GM12891 (cell line): Measurements from ENCODE around the gene PRR14.

Experiments
- POLR2A ChIP-seq: IDR thresholded peaks from 2 replicates; pipeline ENCODE4 v1.6.1; 2011; ENCODE audit warnings: low read depth, low read length, control low read depth
- POLR2AphosphoS5 ChIP-seq: IDR thresholded peaks from 2 replicates; pipeline ENCODE4 v1.6.1; 2011; ENCODE audit warnings: low read depth, low read length, control low read depth

DNA sequence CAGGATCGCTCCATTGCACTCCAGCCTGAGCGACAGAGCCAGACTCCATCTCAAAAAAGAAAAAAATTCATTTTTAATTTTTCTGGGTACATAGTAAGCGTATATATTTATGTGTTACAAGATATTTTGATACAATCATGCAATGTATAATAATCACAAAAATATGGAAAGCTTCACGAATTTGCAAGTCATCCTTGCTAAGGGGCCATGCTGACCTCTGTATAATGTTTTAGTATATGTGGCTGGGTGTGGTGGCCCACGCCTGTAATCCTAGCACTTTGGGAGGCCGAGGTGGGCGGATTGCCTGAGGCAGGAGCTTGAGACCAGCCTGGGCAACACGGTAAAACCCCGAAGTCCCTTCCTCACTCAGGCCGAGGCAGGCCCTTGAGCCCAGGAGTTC lies 24.4 kb downstream of the PRR14 start:
- no peak for TF ChIP-seq POLR2AphosphoS5
- no peak for TF ChIP-seq POLR2A
